NCI-H2107 treated with DMSO at 0.1 percent for 48 hours (cell line): Measurements from ENCODE around the gene BIRC7.

Experiments
- DNase-seq: peaks from one replicate; lab custom pipeline; 2025; ENCODE audit not compliant: unreplicated experiment; lab: John Stamatoyannopoulos, UW

Gene BIRC7

DNA sequence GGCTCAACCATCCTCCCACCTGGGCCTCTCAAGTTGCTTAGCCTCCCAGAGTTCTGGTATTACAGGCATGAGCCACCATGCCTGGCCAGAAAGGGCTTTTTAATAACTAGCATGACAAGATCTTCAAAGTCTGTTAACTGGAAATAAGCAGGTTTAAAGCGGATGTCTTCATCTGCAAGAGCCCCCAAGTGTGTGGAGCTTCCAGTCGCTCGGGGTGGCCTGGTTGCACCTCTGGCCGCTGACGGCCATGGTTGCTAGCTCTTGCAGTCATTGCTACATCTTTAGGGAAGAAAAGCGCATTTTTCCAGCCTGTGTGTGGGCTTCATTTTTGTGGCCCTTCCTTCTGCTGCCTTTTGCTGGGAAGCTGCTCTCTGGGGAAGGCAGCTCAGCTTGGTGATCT lies 44.7 kb downstream of the BIRC7 start:
- no peak for DNase-seq

GRCh38 chr20:63280929-63281545 lies 45.3 kb downstream of the BIRC7 start:
- no peak for DNase-seq

DNA sequence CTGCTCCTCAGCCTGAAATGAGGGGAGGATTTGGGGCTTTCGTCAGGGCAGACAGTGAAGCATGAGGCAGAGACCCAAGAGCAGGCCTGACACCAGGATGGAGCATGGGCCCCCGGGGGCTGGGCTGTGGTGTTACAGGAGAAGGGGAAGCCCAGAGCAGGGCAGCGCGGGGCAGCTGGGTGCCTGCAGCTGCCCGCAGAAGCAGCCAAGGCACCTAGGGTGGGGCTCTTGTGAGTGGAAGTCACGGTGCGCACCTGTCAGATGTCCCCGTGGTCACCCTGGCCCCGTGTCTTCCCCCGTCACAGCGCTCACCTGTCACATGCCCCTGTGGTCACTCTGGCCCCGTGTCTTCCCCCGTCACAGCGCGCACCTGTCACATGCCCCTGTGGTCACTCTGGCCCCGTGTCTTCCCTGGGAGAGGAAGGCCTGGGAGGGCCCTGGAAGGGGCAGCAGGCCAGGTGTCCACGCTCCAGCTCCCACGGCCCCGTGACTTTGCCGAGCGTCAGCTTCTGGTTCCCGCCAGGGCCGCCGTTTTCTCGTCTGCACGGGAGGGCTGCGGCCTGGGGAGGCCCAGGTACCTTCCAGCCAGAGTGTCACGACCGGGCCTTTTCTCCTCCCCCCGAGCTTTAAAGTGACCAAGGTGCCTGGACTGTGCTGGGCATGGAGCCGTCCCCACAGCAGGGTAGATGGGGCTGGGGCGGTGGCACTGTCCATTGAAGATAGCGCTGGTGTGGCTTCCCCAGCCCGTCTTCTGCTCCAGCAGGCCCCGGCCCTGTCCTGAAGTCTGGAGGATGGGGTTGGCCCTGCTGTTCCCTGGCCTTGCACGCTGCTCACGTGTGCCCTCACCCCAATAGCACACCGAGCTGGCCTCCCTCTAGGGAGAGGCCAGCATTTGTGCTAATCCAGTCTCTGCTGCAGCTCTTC lies 46.3 kb downstream of the BIRC7 start:
- DNase-seq, result no peak

DNA sequence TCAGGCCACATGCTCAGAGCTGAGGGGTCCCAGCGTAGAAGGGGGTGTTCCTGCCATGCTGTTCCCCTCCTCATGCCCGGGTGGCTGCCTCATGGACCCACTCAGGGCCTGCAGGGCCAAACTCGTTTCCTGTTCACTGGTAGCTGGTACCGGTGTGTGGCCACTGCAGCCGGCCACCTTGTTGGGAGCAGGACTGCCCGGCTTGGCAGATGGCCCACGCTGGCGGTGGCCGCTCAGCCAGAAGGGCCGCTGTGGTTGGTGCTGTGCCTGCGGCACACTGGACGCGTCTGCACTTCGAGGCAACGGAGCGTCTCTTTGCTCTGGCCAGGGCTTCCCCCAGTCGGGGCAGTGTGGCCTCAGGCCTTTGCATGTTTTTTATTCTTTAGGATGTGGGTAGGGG lies 47.2 kb downstream of the BIRC7 start:
- DNase-seq, result no peak

DNA sequence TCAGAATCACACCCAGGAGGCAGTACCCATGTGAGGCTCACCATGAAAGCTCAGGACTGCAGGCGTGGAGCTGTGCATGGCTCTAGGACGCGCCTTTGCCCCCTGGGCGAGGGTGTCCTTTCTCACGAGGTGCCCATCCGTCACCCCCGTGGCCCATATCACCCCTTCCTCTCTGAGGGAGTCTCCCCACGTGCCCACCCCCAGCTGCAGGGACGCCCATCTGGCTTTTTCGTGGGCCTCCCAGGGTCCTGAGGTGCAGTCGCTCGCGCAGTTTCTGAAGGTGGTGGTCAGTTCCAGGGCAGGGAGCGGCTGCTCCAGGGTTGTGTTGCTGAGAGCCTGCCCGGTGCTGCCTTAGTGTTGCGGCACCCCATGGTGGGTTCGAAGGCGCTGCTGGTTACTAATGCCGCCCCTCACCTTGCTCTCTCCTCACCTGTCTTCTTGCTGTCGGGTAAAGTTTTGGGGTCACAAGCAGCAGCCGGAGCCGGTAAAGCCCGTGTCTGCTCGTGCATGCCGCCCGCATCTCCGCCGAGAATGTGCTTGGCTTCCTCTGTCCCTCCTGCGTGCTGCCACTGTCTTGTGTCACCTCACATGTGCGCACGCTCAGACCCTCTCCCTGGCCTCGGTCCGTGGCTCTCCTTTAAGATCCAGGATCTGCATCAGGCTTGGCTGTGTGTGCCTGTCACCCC lies 47.8 kb downstream of the BIRC7 start:
- no peak for DNase-seq

- DNase-seq, result no peak
Measured at GRCh38 chr20:63284083-63284440, 48.4 kb downstream of the BIRC7 start.

GRCh38 chr20:63284544-63284949 lies 48.8 kb downstream of the BIRC7 start:
- no peak for DNase-seq

DNA sequence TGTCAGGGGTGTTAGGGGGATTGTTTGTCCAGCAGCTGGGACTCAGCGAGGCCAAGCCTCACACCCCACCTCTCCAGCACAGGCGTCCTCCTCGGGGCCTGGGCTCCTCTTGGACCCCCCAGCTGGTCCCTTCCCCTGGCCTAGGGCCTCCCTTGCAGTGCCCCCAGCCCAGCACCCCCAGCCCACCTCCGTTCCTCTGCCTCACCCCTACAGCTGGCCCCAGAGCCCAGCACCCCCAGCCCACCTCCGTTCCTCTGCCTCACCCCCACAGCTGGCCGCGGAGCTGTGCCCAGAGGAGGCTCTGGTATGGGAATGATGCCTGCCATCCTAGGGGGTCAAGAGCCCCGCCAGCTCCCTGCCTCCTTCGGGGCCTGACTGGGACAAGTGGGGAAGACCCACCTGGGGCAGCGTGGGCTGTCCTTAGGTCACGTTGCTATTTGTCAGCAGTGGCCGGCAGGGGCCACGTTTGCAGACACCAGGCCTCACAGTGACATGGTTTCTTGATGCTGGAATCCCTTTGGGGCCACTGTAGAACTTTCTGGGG lies 49.3 kb downstream of the BIRC7 start:
- no peak for DNase-seq

GRCh38 chr20:63285636-63286615 lies 50.2 kb downstream of the BIRC7 start:
- DNase-seq, result no peak

DNA sequence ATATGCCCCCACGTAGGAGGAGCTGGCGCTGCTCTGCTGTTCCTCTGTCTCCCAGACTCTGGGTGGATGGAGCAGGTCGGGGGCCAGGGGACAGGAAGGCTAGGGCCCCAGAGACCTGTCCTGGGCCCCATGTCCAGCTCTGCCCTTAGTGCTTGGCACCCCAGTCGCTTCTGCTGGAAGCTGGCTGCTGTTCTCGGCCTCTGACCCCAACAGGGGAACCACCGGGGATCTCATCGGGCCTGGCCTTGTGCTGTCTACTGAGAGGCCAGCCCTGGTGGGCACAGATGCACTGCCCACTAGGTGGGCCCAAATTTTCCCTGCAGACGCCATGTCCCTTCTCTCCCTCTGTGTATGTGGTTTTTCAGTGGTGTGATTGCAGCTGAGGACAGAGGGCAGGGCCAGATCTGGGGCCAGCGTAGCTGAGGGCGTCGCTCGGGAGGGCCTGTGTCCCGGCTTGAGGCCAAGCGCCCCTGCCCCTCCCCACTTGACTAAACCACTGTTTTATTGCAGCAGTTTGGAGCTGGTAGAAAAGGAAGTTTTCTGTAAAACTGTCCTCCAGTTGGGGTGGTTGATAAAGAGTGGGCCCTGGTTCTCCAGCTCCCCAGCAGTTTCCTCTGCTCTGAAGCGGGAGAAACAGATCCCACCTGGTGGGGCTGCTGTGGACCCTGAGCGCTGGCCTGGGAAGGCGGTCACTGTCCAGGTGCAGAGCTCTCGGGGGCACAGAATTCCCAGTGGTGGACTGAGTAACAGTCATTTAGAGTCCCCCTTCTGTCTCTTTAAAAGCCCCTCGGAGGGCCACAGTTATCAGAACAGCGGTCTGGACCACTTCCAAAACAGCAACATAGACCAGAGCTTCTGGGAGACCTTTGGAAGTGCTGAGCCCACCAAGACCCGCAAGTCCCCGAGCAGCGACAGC lies 51.3 kb downstream of the BIRC7 start:
- no peak for DNase-seq

DNA sequence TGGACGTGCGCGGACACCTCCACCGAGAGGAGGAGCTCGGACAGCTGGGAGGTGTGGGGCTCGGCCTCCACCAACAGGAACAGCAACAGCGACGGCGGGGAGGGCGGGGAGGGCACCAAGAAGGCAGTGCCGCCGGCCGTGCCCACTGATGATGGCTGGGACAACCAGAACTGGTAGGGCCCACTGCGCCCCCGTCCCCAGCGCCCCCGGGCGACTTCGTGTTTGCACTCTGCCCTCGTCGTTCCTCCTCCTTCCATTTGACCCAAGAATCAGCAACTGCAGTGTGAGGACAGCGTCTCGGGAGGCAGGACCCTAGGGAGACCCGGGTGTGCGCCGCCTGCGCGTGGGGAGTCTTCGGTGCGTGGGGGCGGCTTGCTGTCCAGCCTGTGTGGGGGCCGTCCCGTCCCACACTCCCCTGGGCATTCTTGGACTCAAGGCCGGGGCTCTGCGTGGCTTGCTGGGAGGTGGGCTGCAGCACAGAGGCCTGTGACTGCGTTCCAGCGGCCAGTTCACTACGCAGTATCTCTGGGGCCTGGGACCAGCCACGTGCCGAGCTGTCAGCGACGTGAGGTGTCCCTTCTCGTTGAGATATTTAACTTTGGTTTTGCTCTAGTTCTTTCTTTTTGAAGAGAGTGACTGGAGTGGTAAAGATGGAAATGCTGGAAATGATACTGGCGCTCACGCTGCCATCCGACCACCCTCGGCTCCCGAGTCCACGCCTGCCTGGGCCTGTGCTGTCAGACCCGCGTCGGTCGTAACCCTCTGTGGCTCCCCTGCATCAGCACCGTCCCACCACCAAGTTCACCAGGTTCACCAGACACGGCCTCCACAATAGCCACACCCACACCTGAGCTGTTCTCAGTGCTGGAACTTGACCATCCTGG lies 52.2 kb downstream of the BIRC7 start:
- DNase-seq, result no peak

GRCh38 chr20:63288581-63289251 lies 53.0 kb downstream of the BIRC7 start:
- no peak for DNase-seq

GRCh38 chr20:63289311-63290135 lies 53.8 kb downstream of the BIRC7 start:
- no peak for DNase-seq
